ENCODE data around the gene RPS6KA4. TPM values are rescaled to one million over a fixed set of nuclear protein-coding genes. Genes with fewer than 3 reads are reported as not detected.

The RPS6KA4 gene
- total RNA-seq, 1 experiment from 2014 or later: 24.5 TPM

DNA sequence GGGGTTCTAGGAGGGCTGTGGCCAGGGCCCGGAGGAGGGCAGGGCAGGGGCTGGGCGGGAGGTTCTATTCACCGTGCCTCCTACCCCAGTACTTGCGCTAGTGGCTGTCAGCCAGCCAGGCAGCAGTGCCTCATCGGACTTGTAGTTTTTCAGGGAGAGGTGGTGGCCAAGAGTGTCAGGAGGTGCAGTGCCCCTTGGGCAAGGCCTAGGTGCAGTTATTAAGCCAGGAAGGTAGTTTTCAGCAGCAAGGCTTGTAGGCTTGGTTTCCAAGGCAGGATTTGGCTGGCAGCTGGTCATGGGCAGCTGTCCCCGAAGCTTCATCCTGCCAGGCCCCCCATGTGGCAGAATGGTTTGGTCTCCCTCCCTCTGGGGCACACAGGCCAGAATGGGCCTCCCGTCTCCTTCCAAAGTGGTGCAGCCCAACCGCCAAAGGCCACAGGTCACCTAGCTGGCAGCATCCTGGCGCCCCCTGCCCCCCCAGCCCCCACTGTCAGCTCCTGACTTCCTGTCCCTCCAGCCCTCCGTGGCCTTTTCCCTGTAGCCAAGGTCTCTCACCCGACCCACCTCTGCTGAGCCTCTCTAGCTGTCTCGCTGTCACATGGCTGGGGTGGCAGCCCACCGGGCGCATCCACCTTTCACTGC lies 10.5 kb upstream of the RPS6KA4 start:
- no peak overlapping the region for H3K4me3 ChIP-seq (ENCODE audit: low read depth, low read length, poor library complexity, severe bottlenecking)
- H3K36me3 ChIP-seq (ENCODE audit: insufficient read depth, low read length, poor library complexity, severe bottlenecking): no peaks in the 10 kb centered on the region
- intact Hi-C loops (cut with micrococcal nuclease; ENCODE audit: unreplicated experiment): no loop called here
- BruUV-seq (replicated peaks): no TSS peak
- no peak overlapping the region for H3K27ac ChIP-seq (ENCODE audit: low read depth, low read length, poor library complexity, severe bottlenecking)
- DNase-seq (ENCODE audit: low spot score): no peak
- H3K9me3 ChIP-seq (ENCODE audit: low read depth, low read length, poor library complexity, severe bottlenecking): no peaks in the 10 kb centered on the region
- H3K27me3 ChIP-seq (replicated peaks; ENCODE audit: insufficient read depth, low read depth, low read length, poor library complexity): no peaks in the 10 kb centered on the region
- CTCF ChIA-PET: no interaction called here
- TF ChIP-seq, protein P1, sequence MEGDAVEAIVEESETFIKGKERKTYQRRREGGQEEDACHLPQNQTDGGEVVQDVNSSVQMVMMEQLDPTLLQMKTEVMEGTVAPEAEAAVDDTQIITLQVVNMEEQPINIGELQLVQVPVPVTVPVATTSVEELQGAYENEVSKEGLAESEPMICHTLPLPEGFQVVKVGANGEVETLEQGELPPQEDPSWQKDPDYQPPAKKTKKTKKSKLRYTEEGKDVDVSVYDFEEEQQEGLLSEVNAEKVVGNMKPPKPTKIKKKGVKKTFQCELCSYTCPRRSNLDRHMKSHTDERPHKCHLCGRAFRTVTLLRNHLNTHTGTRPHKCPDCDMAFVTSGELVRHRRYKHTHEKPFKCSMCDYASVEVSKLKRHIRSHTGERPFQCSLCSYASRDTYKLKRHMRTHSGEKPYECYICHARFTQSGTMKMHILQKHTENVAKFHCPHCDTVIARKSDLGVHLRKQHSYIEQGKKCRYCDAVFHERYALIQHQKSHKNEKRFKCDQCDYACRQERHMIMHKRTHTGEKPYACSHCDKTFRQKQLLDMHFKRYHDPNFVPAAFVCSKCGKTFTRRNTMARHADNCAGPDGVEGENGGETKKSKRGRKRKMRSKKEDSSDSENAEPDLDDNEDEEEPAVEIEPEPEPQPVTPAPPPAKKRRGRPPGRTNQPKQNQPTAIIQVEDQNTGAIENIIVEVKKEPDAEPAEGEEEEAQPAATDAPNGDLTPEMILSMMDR (conservative IDR thresholded peaks at IDR 0.05; ENCODE audit: low read depth, low read length): no peak
- no peak for TF ChIP-seq EZH2 (IDR thresholded peaks at IDR 0.05; ENCODE audit: borderline replicate concordance, low read depth, low read length, poor library complexity, severe bottlenecking)
- POLR2A ChIA-PET (ENCODE audit: low non-redundant PET): interaction anchor here (0.6 to 0.7 kb wide), 3 partner anchors 92 to 1457 kb away, joined by 4 to 6 read pairs (median 5); no protein-coding TSS in a partner anchor
- H3K4me1 ChIP-seq (ENCODE audit: insufficient read depth, low read length, poor library complexity, severe bottlenecking): no peaks in the 10 kb centered on the region

- no TSS peak for BruUV-seq (replicated peaks)
- POLR2A ChIA-PET (ENCODE audit: low non-redundant PET): interaction anchor here (0.6 kb wide), 2 partner anchors 385 to 1458 kb away, joined by 5 to 6 read pairs; no protein-coding TSS in a partner anchor
- Histone ChIP-seq H3K9me3 (ENCODE audit: low read depth, low read length, poor library complexity, severe bottlenecking) (no peaks in the 10 kb centered on the region), H3K4me3 (ENCODE audit: low read depth, low read length, poor library complexity, severe bottlenecking) (no peak overlapping the region), H3K4me1 (ENCODE audit: insufficient read depth, low read length, poor library complexity, severe bottlenecking) (no peaks in the 10 kb centered on the region), H3K27me3 (replicated peaks; ENCODE audit: insufficient read depth, low read depth, low read length, poor library complexity) (no peaks in the 10 kb centered on the region), H3K36me3 (ENCODE audit: insufficient read depth, low read length, poor library complexity, severe bottlenecking) (no peaks in the 10 kb centered on the region), H3K27ac (ENCODE audit: low read depth, low read length, poor library complexity, severe bottlenecking) (no peak overlapping the region)
- no peak for DNase-seq (ENCODE audit: low spot score)
- intact Hi-C loops (cut with micrococcal nuclease; ENCODE audit: unreplicated experiment): no loop called here
- TF ChIP-seq, protein P1 (conservative IDR thresholded peaks at IDR 0.05; ENCODE audit: low read depth, low read length): no peak
- no peak for TF ChIP-seq EZH2 (IDR thresholded peaks at IDR 0.05; ENCODE audit: borderline replicate concordance, low read depth, low read length, poor library complexity, severe bottlenecking)
- CTCF ChIA-PET: no interaction called here
Observed at GRCh38 chr11:64349025-64349387, 10.0 kb upstream of the RPS6KA4 start.

- Histone ChIP-seq H3K4me1 (ENCODE audit: insufficient read depth, low read length, poor library complexity, severe bottlenecking) (no peaks in the 10 kb centered on the region), H3K4me3 (ENCODE audit: low read depth, low read length, poor library complexity, severe bottlenecking) (no peak overlapping the region), H3K27me3 (replicated peaks; ENCODE audit: insufficient read depth, low read depth, low read length, poor library complexity) (no peaks in the 10 kb centered on the region), H3K9me3 (ENCODE audit: low read depth, low read length, poor library complexity, severe bottlenecking) (no peaks in the 10 kb centered on the region), H3K27ac (ENCODE audit: low read depth, low read length, poor library complexity, severe bottlenecking) (no peak overlapping the region), H3K36me3 (ENCODE audit: insufficient read depth, low read length, poor library complexity, severe bottlenecking) (no peaks in the 10 kb centered on the region)
- TF ChIP-seq, protein P1 (conservative IDR thresholded peaks at IDR 0.05; ENCODE audit: low read depth, low read length): no peak
- TF ChIP-seq EZH2 (IDR thresholded peaks at IDR 0.05; ENCODE audit: borderline replicate concordance, low read depth, low read length, poor library complexity, severe bottlenecking): no peak
- intact Hi-C loops (cut with micrococcal nuclease; ENCODE audit: unreplicated experiment): no loop called here
- ChIA-PET CTCF (no interaction called here), POLR2A (ENCODE audit: low non-redundant PET) (no interaction called here)
- DNase-seq (ENCODE audit: low spot score): no peak
- no TSS peak for BruUV-seq (replicated peaks)
Observed at GRCh38 chr11:64349404-64349803, 9.6 kb upstream of the RPS6KA4 start.

Data from A673 (cell line).